Kidney glomerular epithelial cell (primary cell): ENCODE data around the gene RNF43.

Experiments
- DNase-seq: peaks from one replicate; lab custom pipeline; 2025; lab: John Stamatoyannopoulos, UW

Gene RNF43

DNA sequence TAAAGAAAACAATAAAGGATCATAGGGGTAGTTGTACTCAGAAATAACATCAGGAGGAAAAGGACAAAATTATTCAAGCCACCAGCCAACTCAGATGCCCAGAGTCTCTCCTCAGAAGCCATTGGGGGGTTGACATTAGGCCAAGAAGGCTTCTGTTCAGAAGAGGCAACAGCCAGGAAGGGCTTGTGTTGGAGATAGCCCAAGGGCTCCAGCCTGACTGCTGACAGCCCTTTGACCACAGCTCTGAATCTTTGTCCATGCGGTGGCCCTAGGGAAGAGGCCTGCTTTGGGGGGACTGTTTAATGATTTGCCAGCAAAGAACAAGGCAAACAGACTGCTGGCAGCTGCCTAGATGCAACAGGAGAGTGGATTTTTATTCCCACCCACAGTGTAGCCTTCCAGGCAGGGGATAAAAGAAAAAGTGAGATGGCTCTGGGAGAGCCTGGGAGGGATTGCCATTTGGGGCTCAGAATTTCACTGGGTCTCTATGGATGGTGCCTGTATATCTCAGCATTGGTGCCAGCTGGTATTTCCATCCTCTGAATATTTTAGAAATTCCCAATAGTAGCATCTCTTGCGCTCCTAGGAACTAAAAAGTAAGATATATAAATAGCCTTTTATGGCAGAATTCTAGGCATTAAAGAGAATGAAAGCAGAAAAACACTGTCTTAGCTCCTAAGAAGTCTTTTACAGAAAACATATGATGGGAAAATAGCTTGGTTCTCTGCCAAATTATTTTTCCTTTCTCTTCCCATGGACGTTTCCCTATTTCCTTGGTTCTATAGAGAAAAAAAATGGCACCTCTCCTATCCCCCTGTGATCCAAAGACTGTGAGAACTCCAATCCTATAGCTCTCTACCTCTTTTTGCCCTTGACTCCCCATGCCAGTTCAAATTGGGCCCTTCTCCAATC lies 36.0 kb downstream of the RNF43 start:
- no peak for DNase-seq

GRCh38 chr17:58380207-58381123 lies 36.9 kb downstream of the RNF43 start:
- no peak for DNase-seq

DNA sequence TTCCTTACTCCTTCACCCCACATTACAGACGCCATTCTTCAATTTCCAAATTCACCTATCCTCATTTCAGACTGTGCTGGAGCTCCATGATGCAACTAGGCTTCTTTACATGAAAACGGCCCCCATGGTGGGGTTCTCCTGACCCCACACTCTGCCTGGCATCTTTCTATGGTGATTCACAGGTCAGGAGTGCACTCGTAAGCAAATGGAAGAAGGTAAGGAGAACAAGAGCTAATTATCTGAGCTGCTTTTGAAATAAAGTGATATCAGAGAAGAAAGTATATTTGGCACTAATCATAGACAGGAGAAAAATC lies 37.9 kb downstream of the RNF43 start:
- no peak for DNase-seq

- no peak for DNase-seq
Observed at GRCh38 chr17:58378733-58379510, 38.4 kb downstream of the RNF43 start.

- DNase-seq = no peak
Observed at GRCh38 chr17:58377661-58378060, 39.7 kb downstream of the RNF43 start.

- no peak for DNase-seq
Observed at GRCh38 chr17:58377093-58377601, 40.2 kb downstream of the RNF43 start.

DNA sequence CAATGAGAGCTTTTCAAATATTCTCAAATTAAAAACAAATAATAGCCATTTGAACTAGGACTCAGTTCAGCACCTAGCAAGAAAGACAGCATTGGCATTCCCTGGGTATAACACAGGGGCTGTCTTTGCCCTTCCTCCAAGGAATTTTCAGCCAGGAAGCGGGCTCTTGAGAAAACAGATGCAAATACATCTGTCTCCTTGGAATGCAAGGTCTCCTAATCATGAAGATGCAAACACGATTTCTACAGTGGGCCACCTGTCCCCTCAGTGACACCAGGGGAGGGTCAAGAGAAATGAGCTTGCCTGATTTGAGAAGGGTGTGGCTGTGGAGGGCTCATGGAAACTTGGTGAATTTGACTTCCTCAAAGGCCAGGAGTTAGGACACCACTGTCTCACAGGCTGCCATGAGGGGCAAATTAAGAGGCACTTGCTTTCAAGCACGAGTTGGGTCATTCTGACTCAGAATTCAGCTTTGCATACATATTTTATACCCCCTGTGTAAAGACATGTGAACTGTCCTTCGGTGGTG lies 40.8 kb downstream of the RNF43 start:
- no peak for DNase-seq

DNA sequence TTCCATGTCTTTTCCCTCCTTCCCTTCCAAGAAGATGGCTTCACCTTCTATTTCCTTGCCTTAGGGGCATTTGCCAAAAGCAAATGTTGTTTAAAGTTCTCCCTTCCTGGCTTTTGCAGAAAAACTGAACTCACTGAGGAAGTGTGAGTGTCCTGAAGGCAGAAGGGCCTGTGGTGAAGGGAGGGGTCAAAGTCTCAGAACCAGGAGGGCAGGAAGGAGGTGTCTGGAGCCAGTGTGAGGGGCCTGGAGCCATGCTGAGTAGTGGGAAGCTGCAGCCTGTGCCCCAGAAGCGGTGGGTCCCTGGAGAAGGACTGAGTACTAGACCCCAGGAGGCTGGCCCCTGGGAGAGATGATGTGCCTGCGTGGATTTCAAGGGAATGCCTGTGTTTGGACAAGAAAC lies 41.5 kb downstream of the RNF43 start:
- DNase-seq = no peak

DNA sequence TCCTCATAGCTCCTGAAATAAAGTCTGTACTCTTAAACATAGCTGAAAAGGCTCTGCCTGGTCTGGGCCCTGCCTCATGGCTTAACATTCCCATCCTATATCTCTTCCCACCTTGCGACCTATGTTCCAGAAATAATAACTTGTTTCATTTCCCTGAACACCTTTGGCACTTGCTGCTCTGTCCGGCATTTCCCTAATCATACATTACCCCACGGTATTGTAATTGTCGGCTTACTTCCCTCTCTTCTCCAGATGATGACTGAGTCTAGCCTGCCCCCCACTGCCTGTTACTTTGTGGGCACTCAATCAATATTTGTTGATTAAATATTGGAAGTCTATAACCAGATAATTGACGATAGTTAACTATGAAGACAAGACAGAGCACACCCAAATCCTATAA lies 42.1 kb downstream of the RNF43 start:
- no peak for DNase-seq

DNA sequence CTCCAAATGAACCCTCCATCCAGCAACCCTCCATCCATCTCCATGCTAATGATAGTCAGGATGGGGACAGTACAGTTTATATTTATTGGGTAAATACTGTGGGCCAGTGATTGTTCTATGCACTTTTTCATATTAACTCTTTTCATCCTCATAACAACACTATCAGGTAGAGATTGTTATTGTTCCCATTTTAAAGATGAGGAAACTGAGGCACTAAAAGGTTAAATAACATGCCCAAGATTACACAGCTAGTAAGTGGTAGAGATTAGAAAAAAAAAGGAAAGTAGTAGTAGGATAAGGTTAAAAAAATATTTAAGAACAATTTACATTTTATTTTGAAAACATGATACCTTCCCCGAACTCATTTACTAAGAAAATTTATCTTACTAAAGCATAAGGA lies 43.4 kb downstream of the RNF43 start:
- no peak for DNase-seq

- no peak for DNase-seq
Observed at GRCh38 chr17:58373003-58373402, 44.3 kb downstream of the RNF43 start.

- DNase-seq = no peak
Observed at GRCh38 chr17:58371300-58371950, 45.9 kb downstream of the RNF43 start.

DNA sequence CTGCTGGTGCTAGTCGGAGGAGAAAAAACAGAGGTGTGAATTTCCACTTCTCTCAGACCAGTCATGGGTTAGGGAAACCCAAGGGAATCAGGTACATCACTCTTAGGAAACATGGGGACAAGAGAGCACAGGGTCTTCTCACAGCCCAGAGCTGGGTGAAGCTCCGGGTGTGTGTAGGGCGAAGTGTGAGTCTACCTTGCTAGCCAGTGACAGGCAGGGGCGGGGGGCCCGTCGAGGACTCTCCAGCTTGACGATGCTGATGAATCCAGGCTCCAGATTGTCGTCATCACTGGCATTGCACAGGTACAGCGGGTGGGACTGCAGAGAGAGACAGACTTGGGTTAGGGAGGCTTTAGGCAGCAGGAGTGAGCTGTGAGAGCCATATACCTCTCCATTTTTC lies 46.6 kb downstream of the RNF43 start:
- no peak for DNase-seq

DNA sequence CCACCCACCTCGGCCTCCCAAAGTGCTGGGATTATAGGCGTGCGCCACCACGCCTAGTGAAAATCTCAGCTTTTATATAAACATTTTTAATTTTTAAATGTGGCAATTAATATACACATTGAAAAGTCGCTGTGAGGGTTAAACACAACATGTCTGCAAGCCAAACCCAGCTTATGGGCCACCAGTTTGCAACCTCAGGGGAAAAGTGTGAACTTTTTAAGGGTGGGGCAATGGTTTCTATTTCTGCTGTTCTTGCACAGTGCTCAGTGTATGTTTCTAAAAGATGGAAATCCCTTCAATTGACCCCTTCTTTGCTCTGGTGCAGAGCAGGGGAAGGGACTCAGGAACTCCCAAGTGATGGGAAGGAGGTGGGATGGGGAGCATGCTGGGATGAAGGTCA lies 47.0 kb downstream of the RNF43 start:
- no peak for DNase-seq

DNA sequence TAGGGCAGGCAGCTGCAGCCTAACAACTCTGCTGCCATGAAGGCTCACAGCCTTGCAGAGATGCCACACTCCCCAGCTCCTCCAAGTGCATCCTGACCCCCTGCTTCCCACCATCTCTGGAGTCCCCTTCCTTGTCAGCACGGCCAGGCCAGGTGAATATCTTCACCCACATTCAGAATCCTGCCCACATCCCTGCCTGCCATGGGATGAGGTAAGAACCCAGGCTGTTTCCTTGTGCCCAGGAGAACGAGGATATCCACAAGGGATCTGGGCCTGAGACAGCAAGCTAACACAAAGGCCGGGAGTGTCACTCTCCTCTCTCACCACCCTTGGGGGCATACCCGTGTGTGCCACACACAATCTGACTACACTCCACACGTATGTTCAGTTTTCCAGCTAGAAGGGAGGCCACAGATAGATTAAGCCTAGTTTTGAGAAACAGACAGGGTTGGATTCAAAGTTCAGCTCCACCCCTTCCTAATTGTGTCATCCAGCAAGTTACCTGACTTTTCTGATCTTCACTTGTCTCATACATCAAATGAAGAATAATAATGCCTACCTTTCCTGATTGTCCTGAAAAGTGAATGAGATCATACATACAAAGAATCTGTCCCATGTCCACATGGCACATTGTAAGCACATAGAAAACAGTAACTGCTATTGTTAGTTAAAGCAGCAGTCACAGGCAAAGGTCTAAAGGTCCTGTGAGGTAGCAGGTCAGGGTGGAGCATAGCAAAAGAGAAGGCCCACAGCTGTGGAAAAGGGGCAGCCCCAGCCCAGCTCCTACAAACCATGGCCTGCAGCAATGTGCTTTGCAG lies 47.9 kb downstream of the RNF43 start:
- no peak for DNase-seq

GRCh38 chr17:58368860-58369213 lies 48.5 kb downstream of the RNF43 start:
- no peak for DNase-seq
